ENCODE data around the gene MSGN1. TPM values are rescaled to one million over a fixed set of nuclear protein-coding genes. Genes with fewer than 3 reads are reported as not detected.

MSGN1 gene
- total RNA-seq, 4 donors from 2014 or later: 1.3 TPM; not detected in 3

- TF ChIP-seq, protein P1, sequence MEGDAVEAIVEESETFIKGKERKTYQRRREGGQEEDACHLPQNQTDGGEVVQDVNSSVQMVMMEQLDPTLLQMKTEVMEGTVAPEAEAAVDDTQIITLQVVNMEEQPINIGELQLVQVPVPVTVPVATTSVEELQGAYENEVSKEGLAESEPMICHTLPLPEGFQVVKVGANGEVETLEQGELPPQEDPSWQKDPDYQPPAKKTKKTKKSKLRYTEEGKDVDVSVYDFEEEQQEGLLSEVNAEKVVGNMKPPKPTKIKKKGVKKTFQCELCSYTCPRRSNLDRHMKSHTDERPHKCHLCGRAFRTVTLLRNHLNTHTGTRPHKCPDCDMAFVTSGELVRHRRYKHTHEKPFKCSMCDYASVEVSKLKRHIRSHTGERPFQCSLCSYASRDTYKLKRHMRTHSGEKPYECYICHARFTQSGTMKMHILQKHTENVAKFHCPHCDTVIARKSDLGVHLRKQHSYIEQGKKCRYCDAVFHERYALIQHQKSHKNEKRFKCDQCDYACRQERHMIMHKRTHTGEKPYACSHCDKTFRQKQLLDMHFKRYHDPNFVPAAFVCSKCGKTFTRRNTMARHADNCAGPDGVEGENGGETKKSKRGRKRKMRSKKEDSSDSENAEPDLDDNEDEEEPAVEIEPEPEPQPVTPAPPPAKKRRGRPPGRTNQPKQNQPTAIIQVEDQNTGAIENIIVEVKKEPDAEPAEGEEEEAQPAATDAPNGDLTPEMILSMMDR (IDR thresholded peaks at IDR 0.05): no peak
- TF ChIP-seq POLR2AphosphoS5 (IDR thresholded peaks at IDR 0.05): no peak
- no peak for TF ChIP-seq EP300 (IDR thresholded peaks at IDR 0.05; ENCODE audit: low read depth)
- Histone ChIP-seq H3K27me3 (no peaks in the 10 kb centered on the region), H3K27ac (no peak overlapping the region), H3K36me3 (no peaks in the 10 kb centered on the region), H3K9me3 (no peaks in the 10 kb centered on the region), H3K4me3 (no peak overlapping the region), H3K4me1 (no peaks in the 10 kb centered on the region)
- in situ Hi-C loops (cut with MboI; ENCODE audit: low pct_ligation_motif_present in 1 of 4, low pct_unique_long_range_greater_than_20kb in 1 of 4, low sequenced_read_pairs in 3 of 4): loop anchor here in 2 of 4 donors (25.0 kb wide), 1 partner anchor 131 kb away; no protein-coding TSS in a partner anchor
- WGBS, 2 donors (ENCODE audit: low coverage in 1 of 2): 90 to 100% methylated on average over 2 of the region's 2 CpGs
- intact Hi-C loops (cut with DNase I; ENCODE audit: low total_unique reads): no loop called here
- DNase-seq: no peak
These were observed 27.2 kb downstream of the MSGN1 start for GRCh38 chr2:17843457-17843856.

GRCh38 chr2:17845806-17846205 is 29.5 kb downstream of the MSGN1 start:
- H3K4me3 ChIP-seq: no peak overlapping the region
- no peaks in the 10 kb centered on the region for H3K4me1 ChIP-seq
- no peak for TF ChIP-seq POLR2AphosphoS5 (IDR thresholded peaks at IDR 0.05)
- TF ChIP-seq, protein P1 (IDR thresholded peaks at IDR 0.05): no peak
- TF ChIP-seq POLR2A (IDR thresholded peaks at IDR 0.05): no peak
- TF ChIP-seq EP300 (IDR thresholded peaks at IDR 0.05; ENCODE audit: low read depth): no peak
- H3K27ac ChIP-seq: no peak overlapping the region
- no peaks in the 10 kb centered on the region for H3K36me3 ChIP-seq
- intact Hi-C loops (cut with DNase I; ENCODE audit: low total_unique reads) (no loop called here), in situ Hi-C loops (cut with MboI; ENCODE audit: low pct_ligation_motif_present in 1 of 4, low pct_unique_long_range_greater_than_20kb in 1 of 4, low sequenced_read_pairs in 3 of 4) (loop anchor here in 2 of 4 donors (25.0 kb wide), 1 partner anchor 134 kb away; no protein-coding TSS in a partner anchor)
- H3K27me3 ChIP-seq: no peaks in the 10 kb centered on the region
- no peak for DNase-seq
- H3K9me3 ChIP-seq: no peaks in the 10 kb centered on the region
- WGBS, 2 donors (ENCODE audit: low coverage in 1 of 2): 90 to 93% methylated on average over 4 to 7 of the region's 7 CpGs

DNA sequence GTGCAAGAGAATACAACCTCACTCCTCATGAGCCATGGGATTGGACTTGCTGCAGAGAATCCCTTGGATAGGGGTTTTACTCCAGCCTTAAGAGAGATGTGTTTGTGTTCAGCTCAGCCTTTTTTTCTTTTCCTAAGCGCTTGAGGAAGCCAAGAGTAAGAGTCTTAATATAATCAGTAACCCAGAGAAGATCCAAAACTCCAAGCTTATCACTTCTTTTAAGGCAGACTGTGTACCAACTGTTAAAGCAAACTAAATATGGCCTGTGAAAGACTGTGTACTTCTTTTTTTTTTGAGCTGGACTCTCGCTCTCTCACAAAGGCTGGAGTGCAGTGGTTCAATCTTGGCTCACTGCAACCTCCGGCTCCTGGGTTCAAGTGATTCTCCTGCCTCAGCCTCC is 30.4 kb downstream of the MSGN1 start:
- intact Hi-C loops (cut with DNase I; ENCODE audit: low total_unique reads): no loop called here
- Histone ChIP-seq H3K27me3 (no peaks in the 10 kb centered on the region), H3K27ac (no peak overlapping the region), H3K36me3 (no peaks in the 10 kb centered on the region), H3K9me3 (no peaks in the 10 kb centered on the region), H3K4me1 (no peaks in the 10 kb centered on the region), H3K4me3 (no peak overlapping the region)
- in situ Hi-C loops (cut with MboI; ENCODE audit: low pct_ligation_motif_present in 1 of 4, low pct_unique_long_range_greater_than_20kb in 1 of 4, low sequenced_read_pairs in 3 of 4): loop anchor here in 2 of 4 donors (25.0 kb wide), 1 partner anchor 134 kb away; no protein-coding TSS in a partner anchor
- DNase-seq: no peak
- no peak for TF ChIP-seq EP300 (IDR thresholded peaks at IDR 0.05; ENCODE audit: low read depth)
- TF ChIP-seq POLR2A (IDR thresholded peaks at IDR 0.05): no peak
- TF ChIP-seq, protein P1 (IDR thresholded peaks at IDR 0.05): no peak
- no peak for TF ChIP-seq POLR2AphosphoS5 (IDR thresholded peaks at IDR 0.05)
- WGBS, 2 donors (ENCODE audit: low coverage in 1 of 2): 91 to 92% methylated on average over 2 to 3 of the region's 3 CpGs

- no peak overlapping the region for H3K4me3 ChIP-seq
- no peaks in the 10 kb centered on the region for H3K4me1 ChIP-seq
- H3K36me3 ChIP-seq: no peaks in the 10 kb centered on the region
- TF ChIP-seq POLR2AphosphoS5 (IDR thresholded peaks at IDR 0.05): no peak
- no peak for TF ChIP-seq EP300 (IDR thresholded peaks at IDR 0.05; ENCODE audit: low read depth)
- TF ChIP-seq, protein P1 (IDR thresholded peaks at IDR 0.05): no peak
- no peak for TF ChIP-seq POLR2A (IDR thresholded peaks at IDR 0.05)
- DNase-seq: no peak
- 87 to 100% methylated on average over 1 to 2 of the region's 2 CpGs for WGBS, 2 donors (ENCODE audit: low coverage in 1 of 2)
- H3K27ac ChIP-seq: no peak overlapping the region
- in situ Hi-C loops (cut with MboI; ENCODE audit: low pct_ligation_motif_present in 1 of 4, low pct_unique_long_range_greater_than_20kb in 1 of 4, low sequenced_read_pairs in 3 of 4) (loop anchor here in 2 of 4 donors (25.0 kb wide), 1 partner anchor 135 kb away; no protein-coding TSS in a partner anchor), intact Hi-C loops (cut with DNase I; ENCODE audit: low total_unique reads) (no loop called here)
- no peaks in the 10 kb centered on the region for H3K27me3 ChIP-seq
- no peaks in the 10 kb centered on the region for H3K9me3 ChIP-seq
These were observed 31.0 kb downstream of the MSGN1 start for GRCh38 chr2:17847236-17847635.
